H54 (cell line): Measurements from ENCODE around the gene LY9.

Source experiments
- DNase-seq: peaks from one replicate; pipeline ENCODE4 v3.0.0; 2011; ENCODE audit warnings: low spot score, mixed read lengths; ENCODE audit not compliant: insufficient read length
- FAIRE-seq: peaks from 3 replicates; lab custom pipeline; 2011; peaks lifted over from hg19 to GRCh38; lab: Jason Lieb, UNC
- POLR2A ChIP-seq: IDR thresholded peaks from 2 replicates; pipeline ENCODE4 v1.6.1; 2011; ENCODE audit warnings: low read depth, mild to moderate bottlenecking, low read length

Gene LY9, protein sequence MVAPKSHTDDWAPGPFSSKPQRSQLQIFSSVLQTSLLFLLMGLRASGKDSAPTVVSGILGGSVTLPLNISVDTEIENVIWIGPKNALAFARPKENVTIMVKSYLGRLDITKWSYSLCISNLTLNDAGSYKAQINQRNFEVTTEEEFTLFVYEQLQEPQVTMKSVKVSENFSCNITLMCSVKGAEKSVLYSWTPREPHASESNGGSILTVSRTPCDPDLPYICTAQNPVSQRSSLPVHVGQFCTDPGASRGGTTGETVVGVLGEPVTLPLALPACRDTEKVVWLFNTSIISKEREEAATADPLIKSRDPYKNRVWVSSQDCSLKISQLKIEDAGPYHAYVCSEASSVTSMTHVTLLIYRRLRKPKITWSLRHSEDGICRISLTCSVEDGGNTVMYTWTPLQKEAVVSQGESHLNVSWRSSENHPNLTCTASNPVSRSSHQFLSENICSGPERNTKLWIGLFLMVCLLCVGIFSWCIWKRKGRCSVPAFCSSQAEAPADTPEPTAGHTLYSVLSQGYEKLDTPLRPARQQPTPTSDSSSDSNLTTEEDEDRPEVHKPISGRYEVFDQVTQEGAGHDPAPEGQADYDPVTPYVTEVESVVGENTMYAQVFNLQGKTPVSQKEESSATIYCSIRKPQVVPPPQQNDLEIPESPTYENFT

DNA sequence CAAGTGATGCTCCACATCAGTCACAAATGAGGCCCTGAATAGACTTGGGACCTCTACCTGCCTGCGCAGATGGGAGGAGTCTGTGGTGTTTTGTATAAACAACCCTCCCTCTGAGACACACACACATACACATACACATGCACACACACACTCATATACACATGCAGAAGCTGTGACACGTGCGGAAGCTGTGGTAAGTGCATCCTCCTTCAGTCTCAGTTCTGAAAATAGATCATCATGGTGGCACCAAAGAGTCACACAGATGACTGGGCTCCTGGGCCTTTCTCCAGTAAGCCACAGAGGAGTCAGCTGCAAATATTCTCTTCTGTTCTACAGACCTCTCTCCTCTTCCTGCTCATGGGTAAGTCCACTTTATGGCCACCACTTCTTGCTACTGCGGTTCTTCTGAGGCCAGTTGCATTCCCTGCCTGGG lies at the start of gene LY9:
TSS of gene LY9 (plus strand) at position 224 of the 433 bp plus-strand sequence. CDS start at position 238, 14 bp downstream.
- no peak for TF ChIP-seq POLR2A
- FAIRE-seq (no peak), DNase-seq (no peak)

DNA sequence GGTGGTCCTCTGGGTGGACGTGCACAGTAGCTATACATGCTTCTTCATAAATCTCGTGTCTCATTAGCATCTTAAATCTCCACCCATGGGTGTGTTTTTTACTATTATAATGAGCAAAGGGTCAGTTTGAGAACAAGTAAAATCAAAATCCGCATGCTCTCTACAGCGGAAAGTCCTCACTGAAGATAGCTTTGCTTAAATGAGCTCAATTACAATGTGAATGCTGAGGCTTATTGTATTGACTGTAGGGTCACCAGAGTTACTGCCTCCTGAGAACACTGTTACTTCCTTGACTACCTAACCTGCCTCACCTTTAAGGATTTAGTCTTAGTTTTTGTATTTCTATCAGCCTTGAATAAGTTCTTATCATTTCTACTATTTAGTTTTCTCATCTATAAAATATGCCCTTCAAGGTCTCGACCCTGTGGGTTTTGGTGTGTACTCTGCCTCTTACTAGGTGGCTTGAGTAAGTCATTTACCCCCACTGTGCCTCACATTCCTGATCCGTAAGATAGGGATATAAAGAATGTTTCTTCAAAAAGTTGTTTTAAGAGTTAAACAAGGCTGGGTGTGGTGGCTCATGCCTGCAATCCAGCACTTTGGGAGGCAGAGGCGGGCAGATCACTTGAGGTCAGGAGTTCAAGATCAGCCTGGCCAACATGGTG lies 49.0 kb upstream of the LY9 start:
- TF ChIP-seq POLR2A, result no peak
- no peak for DNase-seq
- no peak for FAIRE-seq

DNA sequence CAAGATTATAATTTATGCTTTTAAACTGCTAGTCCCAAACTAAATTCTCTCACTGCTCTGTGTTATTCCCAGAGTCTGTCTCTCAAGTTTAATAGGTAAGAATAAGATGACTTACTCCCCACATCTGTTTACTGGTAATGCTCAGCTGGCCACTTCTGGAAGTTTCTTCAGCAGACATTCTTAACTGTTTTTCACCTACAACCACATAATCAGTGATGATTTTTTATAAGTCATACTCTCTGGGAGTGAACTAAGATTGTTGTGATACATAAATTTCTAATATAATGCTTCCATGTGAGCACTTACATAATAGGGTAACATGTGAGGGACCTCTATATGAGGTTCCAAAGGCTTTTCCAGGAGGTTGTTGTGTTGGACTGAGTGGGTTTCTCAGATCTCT lies 48.3 kb upstream of the LY9 start:
- no peak for TF ChIP-seq POLR2A
- no peak for DNase-seq
- no peak for FAIRE-seq

DNA sequence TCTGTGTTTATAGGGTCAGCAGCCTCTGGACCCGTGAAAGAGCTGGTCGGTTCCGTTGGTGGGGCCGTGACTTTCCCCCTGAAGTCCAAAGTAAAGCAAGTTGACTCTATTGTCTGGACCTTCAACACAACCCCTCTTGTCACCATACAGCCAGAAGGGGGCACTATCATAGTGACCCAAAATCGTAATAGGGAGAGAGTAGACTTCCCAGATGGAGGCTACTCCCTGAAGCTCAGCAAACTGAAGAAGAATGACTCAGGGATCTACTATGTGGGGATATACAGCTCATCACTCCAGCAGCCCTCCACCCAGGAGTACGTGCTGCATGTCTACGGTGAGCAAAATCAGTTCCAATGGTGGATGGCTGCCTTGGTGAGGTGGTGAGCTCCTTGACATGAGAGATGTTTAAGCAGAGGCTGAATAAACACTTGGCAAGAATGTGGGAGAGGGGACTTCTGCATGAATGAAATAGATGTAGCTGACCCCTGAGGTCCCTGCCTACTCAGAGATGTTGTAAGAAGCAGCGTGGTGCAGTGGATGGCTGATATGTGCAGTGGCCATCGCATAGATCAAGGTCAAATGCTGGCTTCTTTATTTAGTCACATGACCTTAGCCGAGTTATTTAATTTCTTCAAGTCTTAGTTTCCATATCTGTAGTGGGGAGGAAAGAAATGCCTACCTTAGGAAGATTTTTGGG lies 47.6 kb upstream of the LY9 start:
- FAIRE-seq (peak; percentile 30), DNase-seq (peak; percentile 62)
- no peak for TF ChIP-seq POLR2A

DNA sequence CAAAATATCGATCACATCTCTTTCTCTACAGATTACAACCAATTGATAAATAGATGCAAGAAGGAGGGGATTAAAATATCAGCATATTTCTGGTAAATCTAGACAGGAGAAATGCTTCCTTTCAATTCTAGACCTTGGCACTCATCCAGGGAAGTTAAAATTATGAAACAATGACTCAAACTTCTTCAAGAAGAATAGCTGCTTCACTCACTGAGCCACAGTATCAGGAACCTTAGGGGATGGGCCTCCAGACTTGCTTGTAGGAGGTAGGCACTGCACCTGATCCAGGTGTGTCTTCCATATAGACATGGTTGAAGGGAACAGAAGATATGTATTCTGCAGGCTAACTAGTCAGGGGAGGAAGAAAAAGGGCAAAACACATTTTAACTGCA lies 47.1 kb upstream of the LY9 start:
- no peak for TF ChIP-seq POLR2A
- FAIRE-seq (no peak), DNase-seq (no peak)

DNA sequence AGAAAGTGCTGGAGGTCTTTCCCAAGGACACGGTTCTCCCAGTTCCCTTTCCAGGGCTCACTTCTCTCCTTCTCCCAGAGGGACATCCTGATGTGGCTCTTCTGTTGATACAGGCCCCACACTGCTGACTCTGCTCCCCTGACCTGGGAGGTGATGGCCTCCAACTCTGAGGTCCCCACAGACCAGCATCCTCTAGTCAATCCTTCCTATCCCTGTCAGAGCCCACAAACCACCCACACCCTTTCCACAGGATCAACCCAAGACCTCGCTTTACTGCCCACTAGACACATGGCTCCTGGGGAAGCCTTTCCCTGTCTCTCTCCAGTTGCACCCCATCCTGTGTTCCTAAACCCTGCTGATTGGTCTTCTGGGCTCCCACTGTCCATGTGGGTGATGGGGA lies 45.4 kb upstream of the LY9 start:
- FAIRE-seq, result no peak
- no peak for TF ChIP-seq POLR2A
- no peak for DNase-seq

DNA sequence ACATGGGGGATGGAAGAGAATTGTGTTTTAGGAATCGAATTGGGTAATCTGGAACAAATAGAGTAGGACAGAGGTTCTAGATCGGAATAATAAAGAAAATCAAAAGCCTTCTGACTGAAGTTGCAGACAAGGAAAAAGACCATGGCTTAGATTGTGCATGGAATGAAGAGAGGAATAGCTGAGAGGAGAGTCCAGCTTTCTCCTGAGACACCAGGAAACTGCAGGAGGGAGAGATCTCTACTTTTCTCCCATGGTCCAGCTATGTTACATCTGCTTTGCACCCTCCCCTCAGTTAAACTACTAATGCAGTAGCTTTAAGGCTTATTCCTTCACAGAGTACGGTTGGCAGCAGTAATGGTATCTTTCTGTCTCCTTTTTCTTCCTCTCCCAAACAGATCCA lies 43.6 kb upstream of the LY9 start:
- FAIRE-seq (no peak), DNase-seq (no peak)
- TF ChIP-seq POLR2A, result no peak

DNA sequence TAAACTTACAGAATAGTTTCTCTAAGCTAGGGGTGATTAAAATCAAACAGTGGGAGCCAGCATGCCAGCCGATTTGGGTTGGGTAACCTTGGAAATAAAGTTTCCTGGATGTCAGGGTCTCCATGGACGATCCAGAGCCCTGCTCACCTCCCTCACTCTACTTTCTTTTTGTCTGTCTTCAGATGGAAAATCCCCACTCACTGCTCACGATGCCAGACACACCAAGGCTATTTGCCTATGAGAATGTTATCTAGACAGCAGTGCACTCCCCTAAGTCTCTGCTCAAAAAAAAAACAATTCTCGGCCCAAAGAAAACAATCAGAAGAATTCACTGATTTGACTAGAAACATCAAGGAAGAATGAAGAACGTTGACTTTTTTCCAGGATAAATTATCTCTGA lies 43.0 kb upstream of the LY9 start:
- no peak for FAIRE-seq

DNA sequence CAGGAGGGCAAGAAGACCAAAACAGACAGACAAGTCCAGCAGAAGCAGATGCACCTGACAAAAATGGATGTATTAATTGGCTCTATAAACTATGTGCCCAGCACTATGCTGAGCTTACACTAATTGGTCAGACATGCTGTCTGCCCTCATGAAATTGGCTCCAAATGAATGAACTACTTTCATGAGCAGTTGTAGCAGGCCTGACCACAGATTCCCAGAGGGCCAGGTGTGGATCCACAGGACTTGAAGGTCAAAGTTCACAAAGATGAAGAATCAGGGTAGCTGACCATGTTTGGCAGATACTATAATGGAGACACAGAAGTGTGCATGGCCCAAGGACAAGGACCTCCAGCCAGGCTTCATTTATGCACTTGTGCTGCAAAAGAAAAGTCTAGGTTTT lies 42.4 kb upstream of the LY9 start:
- no peak for TF ChIP-seq POLR2A
- DNase-seq, result no peak
- FAIRE-seq, result no peak

More for the DNA sequence above, 43.0 kb upstream of the LY9 start:
- no peak for TF ChIP-seq POLR2A
- no peak for DNase-seq

DNA sequence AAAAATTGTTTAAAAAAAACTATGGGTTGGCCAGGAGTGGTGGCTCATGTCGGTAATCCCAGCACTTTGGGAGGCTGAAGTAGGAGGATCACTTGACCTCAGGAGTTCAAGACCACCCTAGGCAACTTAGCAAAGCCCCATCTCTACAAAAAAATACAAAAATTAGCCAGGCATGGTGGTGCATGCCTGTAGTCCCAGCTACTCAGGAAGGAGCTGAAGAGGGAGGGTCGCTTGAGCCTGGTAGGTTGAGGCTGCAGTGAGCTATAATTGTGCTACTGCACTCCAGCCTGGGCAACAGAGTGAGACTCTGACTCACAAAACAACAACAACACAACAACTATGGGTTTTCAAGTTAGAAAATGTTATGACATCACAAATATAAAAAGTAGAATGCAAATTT lies 40.5 kb upstream of the LY9 start:
- FAIRE-seq (no peak), DNase-seq (no peak)
- TF ChIP-seq POLR2A, result no peak

DNA sequence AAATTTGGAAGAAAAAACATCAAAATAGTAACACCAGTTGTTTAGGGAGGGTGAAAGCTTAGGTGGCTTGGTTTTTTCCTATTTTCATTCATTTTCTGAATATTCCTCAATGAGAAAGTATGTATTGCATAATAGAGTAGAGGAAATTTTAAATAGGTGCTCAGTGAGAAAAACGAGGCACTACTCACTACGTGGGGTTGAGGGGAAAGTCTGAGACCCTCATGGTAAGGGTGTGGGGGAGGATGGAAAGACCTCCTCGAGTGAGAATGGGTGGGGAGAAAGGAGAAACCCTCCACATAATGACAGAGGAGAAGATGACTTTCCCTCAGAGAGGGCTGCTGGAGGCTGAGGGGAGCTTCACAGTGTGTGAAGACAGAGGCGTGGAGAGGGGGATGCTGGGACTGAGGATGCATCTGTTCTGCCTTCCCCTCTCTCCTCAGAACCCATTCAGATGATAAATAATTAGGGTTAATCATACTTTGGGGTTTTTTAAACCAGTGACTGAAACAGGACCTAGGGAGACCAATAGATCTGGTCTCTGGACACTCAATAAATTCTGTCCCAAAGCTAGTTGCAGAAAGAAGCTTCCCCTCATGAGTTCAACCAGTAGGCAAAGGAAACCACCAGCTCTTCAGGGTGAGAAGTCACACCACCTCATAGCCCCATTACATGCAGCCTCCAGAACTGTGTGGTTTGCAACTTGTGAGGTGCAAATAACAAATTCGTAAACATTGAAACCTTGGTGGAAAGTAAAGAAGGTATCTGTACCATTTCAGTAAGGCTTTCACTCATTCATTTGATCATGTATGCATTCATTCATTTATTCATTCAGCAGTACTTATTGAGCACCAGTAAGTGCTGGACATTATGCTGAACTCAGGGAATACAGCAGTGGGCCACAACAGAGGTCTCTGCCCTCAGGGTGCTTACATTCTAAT lies 39.8 kb upstream of the LY9 start:
- FAIRE-seq, result no peak
- no peak for TF ChIP-seq POLR2A
- DNase-seq, result no peak

DNA sequence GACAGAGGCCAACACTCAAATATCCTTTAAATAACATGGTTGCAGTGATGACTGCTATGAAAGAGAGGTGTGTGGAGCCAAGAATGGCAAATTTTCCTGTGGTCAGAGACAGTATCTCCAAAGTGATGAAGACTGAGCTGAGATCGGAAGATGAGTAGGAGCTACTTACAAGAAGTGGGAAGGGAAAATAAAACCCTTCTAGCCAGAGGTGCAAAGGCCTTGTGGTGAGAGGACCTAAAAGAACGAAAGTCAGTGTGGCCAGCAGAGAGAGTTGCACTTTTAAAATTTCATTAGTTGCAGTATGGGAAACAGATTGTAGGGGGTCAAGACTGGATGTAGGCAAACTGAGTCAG lies 39.1 kb upstream of the LY9 start:
- TF ChIP-seq POLR2A, result no peak
- no peak for FAIRE-seq
- DNase-seq, result no peak

DNA sequence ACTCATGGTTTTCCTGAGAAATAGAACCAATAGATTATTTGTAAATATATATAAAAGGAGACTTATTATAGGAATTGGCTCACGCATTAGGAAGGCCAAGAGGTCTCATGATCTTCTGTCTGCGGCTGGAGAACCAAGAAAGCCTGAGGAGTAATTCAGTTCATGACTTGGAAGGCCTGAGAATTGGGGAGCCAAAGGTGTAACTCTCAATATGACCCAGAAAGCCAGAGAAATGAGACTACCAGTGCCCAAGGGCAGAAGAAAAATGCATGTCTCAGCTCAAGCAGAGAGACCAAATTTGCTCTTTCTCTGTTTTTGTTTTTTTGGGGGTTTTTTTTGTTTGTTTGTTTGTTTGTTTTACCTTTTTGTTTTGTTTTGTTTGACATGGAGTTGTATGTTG lies 37.5 kb upstream of the LY9 start:
- FAIRE-seq (no peak), DNase-seq (no peak)
- TF ChIP-seq POLR2A, result no peak

DNA sequence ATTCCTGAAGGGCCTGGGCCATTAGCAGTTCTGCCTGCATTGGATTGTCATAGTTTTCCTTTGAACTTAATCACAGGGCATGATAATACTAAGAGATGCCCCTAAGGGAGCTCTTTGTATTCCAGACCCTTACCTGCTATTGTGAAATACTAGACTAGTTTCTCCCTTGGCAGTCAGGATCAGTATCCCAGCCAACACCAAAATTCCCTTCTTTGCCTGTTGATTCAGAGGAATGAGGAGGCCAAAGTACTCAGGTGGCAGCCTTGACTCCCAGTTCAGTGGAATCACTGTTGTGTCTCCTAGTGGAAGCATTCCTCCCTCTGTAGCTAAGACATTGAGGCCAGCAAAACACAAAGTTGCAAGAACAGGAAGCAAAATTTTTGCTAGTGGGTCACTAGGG lies 36.2 kb upstream of the LY9 start:
- DNase-seq (no peak), FAIRE-seq (no peak)
- TF ChIP-seq POLR2A, result no peak
